GM12864 (cell line): ENCODE measurements around the gene PDE8B.

Source experiments
- DNase-seq: peaks from one replicate; pipeline ENCODE4 v3.0.0-alpha.2; 2011; ENCODE audit warnings: low read depth
- H3K4me3 ChIP-seq: 2 replicates; pipeline ENCODE4 v1.5.1; 2011; ENCODE audit warnings: mild to moderate bottlenecking, low read depth, low read length, control low read depth
- CTCF ChIP-seq: IDR thresholded peaks from 2 replicates; pipeline ENCODE4 v1.5.1; 2011; ENCODE audit warnings: low read depth, mild to moderate bottlenecking, moderate library complexity, low read length, control low read depth, inconsistent platforms; ENCODE audit errors: missing control alignments

The PDE8B gene

GRCh38 chr5:77230727-77231470, 20.4 kb downstream of the PDE8B start:
- TF ChIP-seq CTCF: peak; percentile 46
- no peak overlapping the region for H3K4me3 ChIP-seq
- no peak for DNase-seq

GRCh38 chr5:77231471-77232138, 21.1 kb downstream of the PDE8B start:
- DNase-seq: no peak
- no peak for TF ChIP-seq CTCF
- H3K4me3 ChIP-seq: no peak overlapping the region

- no peak for TF ChIP-seq CTCF
- H3K4me3 ChIP-seq: no peak overlapping the region
- no peak for DNase-seq
Measured at GRCh38 chr5:77232574-77233358, 22.3 kb downstream of the PDE8B start.

- no peak for TF ChIP-seq CTCF
Measured at GRCh38 chr5:77235846-77236721, 25.6 kb downstream of the PDE8B start.

GRCh38 chr5:77239126-77239741, 28.8 kb downstream of the PDE8B start:
- H3K4me3 ChIP-seq: no peak overlapping the region
- DNase-seq: no peak
- TF ChIP-seq CTCF: peak; percentile 49

More at GRCh38 chr5:77235846-77236721, 25.6 kb downstream of the PDE8B start:
- no peak overlapping the region for H3K4me3 ChIP-seq
- no peak for DNase-seq

GRCh38 chr5:77241444-77241843, 31.0 kb downstream of the PDE8B start:
- no peak for DNase-seq
- no peak overlapping the region for H3K4me3 ChIP-seq
- TF ChIP-seq CTCF: no peak
